NOMO-1 (cell line): ENCODE measurements around the gene PFDN4.
"Not testable (repeated sequence)": the region's sequence is repeated elsewhere in the genome, so short reads cannot be mapped to it uniquely, and the experiment has no call there.

Experiments used
- DNase-seq, 2 experiments: peaks; one replicate each; lab custom pipeline; 2025; ENCODE audit not compliant: unreplicated experiment in 2 of 2; lab: John Stamatoyannopoulos, UW

Gene PFDN4

GRCh38 chr20:54265791-54266190 is 57.9 kb downstream of the PFDN4 start:
- not testable (repeated sequence) for DNase-seq

GRCh38 chr20:54266844-54267243 is 59.0 kb downstream of the PFDN4 start:
- DNase-seq = no peak

- no peak for DNase-seq
Measured at GRCh38 chr20:54267483-54268003, 59.7 kb downstream of the PFDN4 start.

- DNase-seq = no peak
Measured at GRCh38 chr20:54268941-54269340, 61.1 kb downstream of the PFDN4 start.
